Measurements from ENCODE around the gene TERC.

DNA sequence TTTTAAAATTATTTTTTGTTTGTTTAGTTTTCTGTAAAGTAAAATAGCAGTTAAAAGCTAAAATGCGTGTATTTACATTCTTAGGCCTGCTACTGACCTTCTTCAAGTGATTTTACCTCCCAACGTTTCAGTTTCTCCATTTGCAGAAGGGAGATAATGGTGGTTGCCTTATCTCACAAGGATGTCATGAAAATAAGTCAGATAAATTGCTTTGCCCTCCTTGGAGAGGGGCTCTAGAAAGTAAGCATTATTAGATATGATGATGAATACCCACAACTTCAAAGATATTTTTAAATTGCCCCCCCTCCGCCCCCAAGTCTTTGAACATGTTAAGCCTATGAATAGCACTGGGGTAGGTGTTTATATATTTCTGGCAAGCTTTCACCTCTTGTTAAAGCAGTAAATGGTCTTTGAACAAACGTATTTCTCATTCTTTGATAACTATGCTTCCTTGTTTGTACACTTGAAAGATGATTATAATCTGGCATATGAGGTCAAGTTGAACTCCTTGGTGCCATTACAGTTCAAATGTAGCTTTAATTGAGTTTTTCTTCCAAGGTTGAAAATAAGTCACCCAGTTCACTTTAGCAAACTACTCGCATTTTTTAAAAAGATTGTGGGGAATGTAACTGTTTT, 6.4 kb downstream of the TERC start:
- TF ChIP-seq POLR2AphosphoS5 (IDR thresholded peaks at IDR 0.05), result no peak
- TF ChIP-seq, protein P1, sequence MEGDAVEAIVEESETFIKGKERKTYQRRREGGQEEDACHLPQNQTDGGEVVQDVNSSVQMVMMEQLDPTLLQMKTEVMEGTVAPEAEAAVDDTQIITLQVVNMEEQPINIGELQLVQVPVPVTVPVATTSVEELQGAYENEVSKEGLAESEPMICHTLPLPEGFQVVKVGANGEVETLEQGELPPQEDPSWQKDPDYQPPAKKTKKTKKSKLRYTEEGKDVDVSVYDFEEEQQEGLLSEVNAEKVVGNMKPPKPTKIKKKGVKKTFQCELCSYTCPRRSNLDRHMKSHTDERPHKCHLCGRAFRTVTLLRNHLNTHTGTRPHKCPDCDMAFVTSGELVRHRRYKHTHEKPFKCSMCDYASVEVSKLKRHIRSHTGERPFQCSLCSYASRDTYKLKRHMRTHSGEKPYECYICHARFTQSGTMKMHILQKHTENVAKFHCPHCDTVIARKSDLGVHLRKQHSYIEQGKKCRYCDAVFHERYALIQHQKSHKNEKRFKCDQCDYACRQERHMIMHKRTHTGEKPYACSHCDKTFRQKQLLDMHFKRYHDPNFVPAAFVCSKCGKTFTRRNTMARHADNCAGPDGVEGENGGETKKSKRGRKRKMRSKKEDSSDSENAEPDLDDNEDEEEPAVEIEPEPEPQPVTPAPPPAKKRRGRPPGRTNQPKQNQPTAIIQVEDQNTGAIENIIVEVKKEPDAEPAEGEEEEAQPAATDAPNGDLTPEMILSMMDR (IDR thresholded peaks at IDR 0.05), result no peak
